ENCODE data around the gene PHLDB2. TPM values are rescaled to one million over a fixed set of nuclear protein-coding genes. Genes with fewer than 3 reads are reported as not detected.

The PHLDB2 gene
- polyA plus RNA-seq, 1 experiment = 15.9 TPM

DNA sequence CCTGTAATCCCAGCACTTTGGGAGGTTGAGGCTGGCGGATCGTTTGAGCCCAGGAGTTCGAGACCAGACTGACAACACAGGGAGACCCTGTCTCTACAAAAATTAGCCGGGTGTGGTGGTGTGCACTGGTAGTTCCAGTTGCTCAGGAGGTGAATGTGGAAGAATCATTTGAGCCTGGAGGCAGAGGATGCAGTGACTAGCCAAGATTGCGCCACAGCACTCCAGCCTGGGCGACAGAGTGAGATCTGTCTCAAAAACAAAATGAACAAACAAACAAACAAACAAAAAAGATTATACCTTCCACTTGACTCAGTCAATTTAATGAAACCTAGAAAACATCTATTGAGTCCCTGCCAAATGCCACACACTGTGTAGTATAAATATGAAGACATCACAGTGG lies 30.5 kb upstream of the PHLDB2 start:
- no peak overlapping the region for H3K4me3 ChIP-seq (ENCODE audit: low read depth, low read length)
- ChIA-PET CTCF (no interaction called here), POLR2A (no interaction called here)
- H3K27ac ChIP-seq (ENCODE audit: low read depth, low read length) = no peak overlapping the region
- TF ChIP-seq, protein P1, sequence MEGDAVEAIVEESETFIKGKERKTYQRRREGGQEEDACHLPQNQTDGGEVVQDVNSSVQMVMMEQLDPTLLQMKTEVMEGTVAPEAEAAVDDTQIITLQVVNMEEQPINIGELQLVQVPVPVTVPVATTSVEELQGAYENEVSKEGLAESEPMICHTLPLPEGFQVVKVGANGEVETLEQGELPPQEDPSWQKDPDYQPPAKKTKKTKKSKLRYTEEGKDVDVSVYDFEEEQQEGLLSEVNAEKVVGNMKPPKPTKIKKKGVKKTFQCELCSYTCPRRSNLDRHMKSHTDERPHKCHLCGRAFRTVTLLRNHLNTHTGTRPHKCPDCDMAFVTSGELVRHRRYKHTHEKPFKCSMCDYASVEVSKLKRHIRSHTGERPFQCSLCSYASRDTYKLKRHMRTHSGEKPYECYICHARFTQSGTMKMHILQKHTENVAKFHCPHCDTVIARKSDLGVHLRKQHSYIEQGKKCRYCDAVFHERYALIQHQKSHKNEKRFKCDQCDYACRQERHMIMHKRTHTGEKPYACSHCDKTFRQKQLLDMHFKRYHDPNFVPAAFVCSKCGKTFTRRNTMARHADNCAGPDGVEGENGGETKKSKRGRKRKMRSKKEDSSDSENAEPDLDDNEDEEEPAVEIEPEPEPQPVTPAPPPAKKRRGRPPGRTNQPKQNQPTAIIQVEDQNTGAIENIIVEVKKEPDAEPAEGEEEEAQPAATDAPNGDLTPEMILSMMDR (IDR thresholded peaks at IDR 0.05; ENCODE audit: low read depth, low read length) = no peak
- DNase-seq (ENCODE audit: low read depth, low spot score) = no peak
- H3K9me3 ChIP-seq (ENCODE audit: control insufficient read depth, insufficient read depth, low read length) = no peaks in the 10 kb centered on the region; the same call in 1 of the 2 replicates
- H3K27me3 ChIP-seq (ENCODE audit: control insufficient read depth, insufficient read depth, low read length) = no peaks in the 10 kb centered on the region

DNA sequence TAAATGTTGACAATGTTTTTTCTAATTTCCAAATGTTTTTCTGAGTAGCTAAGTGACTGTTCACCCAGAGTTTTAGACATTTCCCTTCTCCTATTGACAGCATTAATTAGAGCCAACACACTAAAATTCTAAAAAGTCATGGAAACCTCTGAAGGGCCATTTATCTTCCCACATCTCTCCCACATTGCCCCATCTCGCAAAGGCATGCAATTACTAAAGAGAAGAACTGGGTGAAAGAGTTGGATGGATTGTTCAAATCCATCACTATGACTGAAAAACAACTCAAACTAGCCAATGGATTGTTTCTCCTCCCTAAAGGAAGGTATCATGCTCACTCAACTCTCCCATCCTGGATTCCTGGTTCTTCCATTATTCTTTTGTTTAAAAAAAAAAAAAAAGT lies 30.0 kb upstream of the PHLDB2 start:
- ChIA-PET CTCF (no interaction called here), POLR2A (no interaction called here)
- TF ChIP-seq, protein P1 (IDR thresholded peaks at IDR 0.05; ENCODE audit: low read depth, low read length) = no peak

DNA sequence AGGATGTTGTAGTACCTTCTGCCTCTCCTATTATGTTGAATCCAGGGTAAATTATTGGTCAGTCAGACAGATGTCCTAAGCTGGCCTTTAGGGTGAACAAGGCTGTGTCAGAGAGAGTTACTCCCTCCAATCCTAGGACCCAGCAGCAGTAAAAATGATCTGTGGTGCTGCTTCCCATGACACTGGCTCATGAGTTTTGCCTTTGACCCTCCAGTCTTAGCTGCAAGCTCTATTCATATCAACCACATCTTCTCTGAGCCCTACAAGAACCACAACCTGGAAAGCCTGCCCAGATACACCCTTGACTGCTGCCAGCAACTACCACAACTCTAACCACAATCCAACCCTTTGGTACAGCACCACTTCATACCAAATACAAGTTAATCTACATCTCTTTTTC lies 27.2 kb upstream of the PHLDB2 start:
- TF ChIP-seq, protein P1 (IDR thresholded peaks at IDR 0.05; ENCODE audit: low read depth, low read length) = no peak
- POLR2A ChIA-PET = no interaction called here
- DNase-seq (ENCODE audit: low read depth, low spot score) = no peak
- CTCF ChIA-PET = no interaction called here
- no peak overlapping the region for H3K27ac ChIP-seq (ENCODE audit: low read depth, low read length)
- no peak overlapping the region for H3K4me3 ChIP-seq (ENCODE audit: low read depth, low read length)
- H3K9me3 ChIP-seq (ENCODE audit: control insufficient read depth, insufficient read depth, low read length) = no peaks in the 10 kb centered on the region; the same call in 1 of the 2 replicates
- no peaks in the 10 kb centered on the region for H3K27me3 ChIP-seq (ENCODE audit: control insufficient read depth, insufficient read depth, low read length)

More for the DNA sequence above, 30.0 kb upstream of the PHLDB2 start:
- Histone ChIP-seq H3K4me3 (ENCODE audit: low read depth, low read length) (no peak overlapping the region), H3K27me3 (ENCODE audit: control insufficient read depth, insufficient read depth, low read length) (no peaks in the 10 kb centered on the region), H3K9me3 (ENCODE audit: control insufficient read depth, insufficient read depth, low read length) (no peaks in the 10 kb centered on the region; the same call in 1 of the 2 replicates), H3K27ac (ENCODE audit: low read depth, low read length) (no peak overlapping the region)
- no peak for DNase-seq (ENCODE audit: low read depth, low spot score)

DNA sequence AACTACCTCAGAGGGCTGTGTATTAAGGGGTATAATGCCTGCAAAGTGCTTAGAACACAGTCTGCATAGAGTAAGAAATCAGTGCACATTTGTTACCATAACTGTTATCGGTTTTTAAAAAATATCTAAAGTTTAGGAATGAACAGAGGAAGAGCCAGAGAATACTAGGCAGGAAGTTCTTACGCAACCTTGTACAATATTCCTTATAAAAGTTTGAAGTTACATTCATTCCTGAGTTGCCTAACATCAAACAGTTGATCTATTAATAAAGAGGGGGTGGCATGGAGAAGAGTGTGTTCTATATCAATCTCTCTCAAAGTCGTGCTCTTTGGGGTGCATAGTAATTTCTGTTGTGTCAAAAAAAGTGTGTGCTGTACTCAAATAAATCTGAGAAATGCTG lies 22.0 kb upstream of the PHLDB2 start:
- Histone ChIP-seq H3K27me3 (ENCODE audit: control insufficient read depth, insufficient read depth, low read length) (no peaks in the 10 kb centered on the region), H3K27ac (ENCODE audit: low read depth, low read length) (no peak overlapping the region), H3K4me3 (ENCODE audit: low read depth, low read length) (no peak overlapping the region), H3K9me3 (ENCODE audit: control insufficient read depth, insufficient read depth, low read length) (no peaks in the 10 kb centered on the region)
- POLR2A ChIA-PET = no interaction called here
- CTCF ChIA-PET = no interaction called here
- DNase-seq (ENCODE audit: low read depth, low spot score) = no peak
- TF ChIP-seq, protein P1 (IDR thresholded peaks at IDR 0.05; ENCODE audit: low read depth, low read length) = no peak

DNA sequence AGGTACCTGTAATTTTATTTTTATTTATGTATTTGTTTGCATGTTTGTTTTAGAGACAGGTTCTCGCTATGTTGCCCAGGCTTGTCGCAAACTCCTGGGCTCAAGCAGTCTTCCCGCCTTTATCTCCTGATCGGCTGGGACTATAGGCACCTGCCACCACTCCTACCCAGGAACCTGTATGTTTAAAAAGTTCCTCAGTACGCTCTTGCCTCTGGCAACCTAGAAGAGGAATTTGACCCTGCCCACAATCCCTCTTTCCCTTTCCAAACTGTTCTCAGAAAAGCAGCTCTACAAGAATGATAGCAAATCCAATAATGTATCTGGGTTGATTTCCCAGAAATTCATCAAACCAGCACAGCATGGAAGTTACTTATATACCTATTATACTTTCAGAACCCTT lies 20.9 kb upstream of the PHLDB2 start:
- no peak for DNase-seq (ENCODE audit: low read depth, low spot score)
- CTCF ChIA-PET = no interaction called here
- POLR2A ChIA-PET = no interaction called here
- H3K27me3 ChIP-seq (ENCODE audit: control insufficient read depth, insufficient read depth, low read length) = no peaks in the 10 kb centered on the region
- no peaks in the 10 kb centered on the region for H3K9me3 ChIP-seq (ENCODE audit: control insufficient read depth, insufficient read depth, low read length)
- no peak overlapping the region for H3K27ac ChIP-seq (ENCODE audit: low read depth, low read length)
- no peak overlapping the region for H3K4me3 ChIP-seq (ENCODE audit: low read depth, low read length)
- TF ChIP-seq, protein P1 (IDR thresholded peaks at IDR 0.05; ENCODE audit: low read depth, low read length) = no peak
